ENCODE results near the gene PTGIR.
A peak's percentile ranks its signal among the peaks of the same experiment; 100 is the strongest.
"Not testable (repeated sequence)": the region's sequence is repeated elsewhere in the genome, so short reads cannot be mapped to it uniquely, and the experiment has no call there.

Gene PTGIR

GRCh38 chr19:46639358-46640182, 14.7 kb upstream of the PTGIR start:
- no peak for DNase-seq (ENCODE audit: low spot score)

- DNase-seq (ENCODE audit: low spot score), result no peak
These were observed 12.3 kb upstream of the PTGIR start for GRCh38 chr19:46637224-46637623.

DNA sequence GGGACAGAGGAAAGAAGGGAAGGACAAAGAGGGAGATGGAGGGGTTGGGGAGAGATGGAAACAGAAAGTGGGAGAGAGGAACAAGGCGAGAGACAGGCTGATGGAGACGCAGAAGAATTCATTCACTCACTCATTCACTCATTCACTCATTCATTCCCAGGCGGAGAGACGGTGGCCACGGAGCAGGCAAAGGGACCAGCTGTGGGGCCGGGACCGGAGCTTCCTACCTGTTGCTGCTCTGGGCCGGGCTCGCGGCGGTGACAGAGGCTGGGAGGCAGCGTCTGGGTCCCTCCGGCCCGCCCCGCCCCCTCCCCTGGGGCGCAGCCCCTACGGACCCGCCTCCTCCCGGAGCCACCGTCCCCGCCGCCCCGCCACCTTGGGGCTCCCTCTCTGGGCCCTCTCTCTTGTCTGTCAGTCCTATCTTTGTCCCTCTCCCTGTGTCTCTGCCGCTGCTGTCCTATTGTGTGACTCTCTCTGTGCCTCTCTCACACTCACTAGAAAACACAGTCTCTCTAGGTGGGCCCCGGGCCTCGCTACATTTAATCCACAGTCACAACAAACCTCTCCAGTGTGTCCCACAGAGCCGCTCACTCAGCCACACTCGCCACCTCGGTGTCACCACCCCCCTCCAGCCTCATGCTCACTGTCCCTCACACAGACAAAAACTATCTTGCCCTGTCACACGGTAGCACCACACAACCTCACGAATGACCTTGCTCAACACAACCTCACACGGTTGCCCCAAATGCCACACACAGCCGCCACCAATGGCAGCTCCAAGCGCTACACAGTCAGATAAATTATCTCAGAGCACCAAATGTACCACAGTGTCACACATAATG, 11.3 kb upstream of the PTGIR start, which contains the start of gene GNG8:
TSS of gene GNG8 (minus strand) at position 283 of the 842 bp plus-strand sequence. CDS start 1,520 bp downstream, outside the sequence.
- DNase-seq (ENCODE audit: low spot score), result no peak

DNA sequence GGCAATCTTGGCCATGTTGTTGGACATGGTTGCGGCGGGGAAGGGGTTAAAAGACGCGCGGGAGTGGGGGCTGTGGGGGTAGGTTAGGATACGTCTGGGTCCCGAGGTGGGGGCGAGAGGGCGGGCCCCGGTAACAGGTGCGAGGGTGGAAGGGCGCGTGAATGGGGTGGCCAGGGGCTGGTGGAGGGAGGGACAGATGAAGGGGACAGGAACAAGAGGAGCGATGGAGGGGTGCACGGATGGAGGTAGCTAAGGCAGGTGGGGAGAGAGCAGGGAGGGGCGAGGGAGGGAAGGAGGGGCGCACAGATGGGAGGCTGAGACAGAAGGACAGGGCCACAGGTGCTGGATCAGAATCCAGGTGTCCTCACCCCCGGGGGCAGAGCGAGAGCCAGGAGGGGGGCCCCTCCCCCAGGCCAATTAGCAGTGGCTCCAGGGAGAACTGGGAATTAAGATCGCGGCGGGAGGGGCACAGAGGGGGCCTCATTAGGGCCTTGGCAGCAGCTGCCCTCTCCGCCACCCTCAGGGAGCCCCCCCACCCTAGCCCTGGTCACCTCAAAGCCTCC, 9.8 kb upstream of the PTGIR start:
- DNase-seq (ENCODE audit: low spot score), result no peak

GRCh38 chr19:46634045-46634655, 9.3 kb upstream of the PTGIR start:
- peak; percentile 96 for DNase-seq (ENCODE audit: low spot score)

- DNase-seq (ENCODE audit: low spot score), result no peak
These were observed 8.2 kb upstream of the PTGIR start for GRCh38 chr19:46633130-46633529.

- DNase-seq (ENCODE audit: low spot score), result no peak
These were observed 6.6 kb upstream of the PTGIR start for GRCh38 chr19:46631481-46631880.

DNA sequence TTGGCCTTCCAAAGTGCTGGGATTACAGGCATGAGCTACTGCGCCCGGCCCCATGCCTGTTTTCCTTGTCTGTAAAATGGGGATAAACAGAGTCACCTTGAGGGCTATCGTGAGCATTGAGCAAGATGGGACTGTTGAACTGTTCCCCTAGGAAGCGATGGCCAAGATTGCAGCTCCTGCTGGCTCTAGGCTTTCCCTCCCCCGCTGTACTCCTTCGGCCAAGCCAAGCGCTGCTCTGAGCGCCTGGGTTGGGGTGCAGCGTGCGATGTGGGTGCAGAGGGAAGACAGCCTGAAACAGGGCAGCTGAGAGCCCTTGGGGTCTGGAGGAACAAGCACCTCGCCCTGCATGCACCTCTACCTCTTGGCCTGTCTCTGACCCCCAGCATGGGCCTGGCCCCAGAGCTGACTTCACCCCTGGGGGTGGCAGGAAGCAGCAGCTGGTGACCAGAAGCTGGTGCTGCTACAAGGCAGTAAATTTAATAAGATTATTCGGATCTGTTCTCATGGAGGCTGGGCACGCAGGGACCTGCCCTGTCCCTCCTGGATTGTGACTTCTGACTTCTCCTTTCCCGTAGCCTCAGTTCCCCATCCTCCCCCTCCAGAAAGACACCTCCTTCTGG, 5.8 kb upstream of the PTGIR start:
- DNase-seq (ENCODE audit: low spot score), result no peak

DNA sequence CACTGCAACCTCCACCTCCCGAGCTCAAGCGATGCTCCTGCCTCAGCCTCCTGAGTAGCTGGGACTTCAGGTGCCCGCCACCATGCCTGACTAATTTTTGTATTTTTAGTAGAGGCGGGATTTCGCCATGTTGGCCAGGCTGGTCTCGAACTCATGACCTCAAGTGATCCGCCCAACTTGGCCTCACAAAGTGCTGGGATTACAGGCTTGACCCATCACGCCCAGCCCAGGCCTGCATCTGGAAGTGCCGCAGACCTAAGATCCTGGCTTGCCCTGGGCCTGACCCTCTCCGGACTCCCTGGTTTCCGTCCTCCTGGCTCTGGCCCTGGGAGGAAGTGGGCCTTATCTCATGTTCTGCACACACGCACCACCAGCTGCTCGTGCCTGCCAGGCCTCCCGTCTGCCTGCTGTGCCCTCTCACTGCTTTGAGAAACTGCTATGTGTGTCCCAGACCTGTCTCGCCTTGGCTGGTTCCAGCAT, 4.7 kb upstream of the PTGIR start:
- no peak for DNase-seq (ENCODE audit: low spot score)

GRCh38 chr19:46628970-46629369, 4.1 kb upstream of the PTGIR start:
- not testable (repeated sequence) for DNase-seq (ENCODE audit: low spot score)

DNA sequence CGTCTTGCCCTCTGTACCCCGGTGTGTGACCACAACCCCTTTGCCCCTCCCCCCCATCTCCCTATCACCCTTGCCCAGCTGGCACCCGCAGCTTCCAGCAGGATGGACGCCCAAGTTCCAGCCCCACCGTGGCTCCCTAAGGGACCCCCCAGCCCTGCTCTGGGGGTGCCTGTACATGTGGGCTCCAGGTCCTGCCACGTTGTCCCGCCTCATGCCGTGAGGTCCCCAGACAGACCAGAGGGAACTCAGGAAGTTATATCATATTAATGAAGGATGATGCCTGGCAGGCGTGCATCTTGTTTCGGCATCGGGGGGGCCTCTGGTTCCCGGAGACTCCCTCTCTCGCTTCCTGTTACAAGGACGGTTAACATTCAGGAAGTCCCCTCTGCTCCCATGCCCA, 1.6 kb upstream of the PTGIR start:
- DNase-seq (ENCODE audit: low spot score), result no peak

- DNase-seq (ENCODE audit: low spot score), result no peak
These were observed 842 bp upstream of the PTGIR start for GRCh38 chr19:46625731-46626130.

DNA sequence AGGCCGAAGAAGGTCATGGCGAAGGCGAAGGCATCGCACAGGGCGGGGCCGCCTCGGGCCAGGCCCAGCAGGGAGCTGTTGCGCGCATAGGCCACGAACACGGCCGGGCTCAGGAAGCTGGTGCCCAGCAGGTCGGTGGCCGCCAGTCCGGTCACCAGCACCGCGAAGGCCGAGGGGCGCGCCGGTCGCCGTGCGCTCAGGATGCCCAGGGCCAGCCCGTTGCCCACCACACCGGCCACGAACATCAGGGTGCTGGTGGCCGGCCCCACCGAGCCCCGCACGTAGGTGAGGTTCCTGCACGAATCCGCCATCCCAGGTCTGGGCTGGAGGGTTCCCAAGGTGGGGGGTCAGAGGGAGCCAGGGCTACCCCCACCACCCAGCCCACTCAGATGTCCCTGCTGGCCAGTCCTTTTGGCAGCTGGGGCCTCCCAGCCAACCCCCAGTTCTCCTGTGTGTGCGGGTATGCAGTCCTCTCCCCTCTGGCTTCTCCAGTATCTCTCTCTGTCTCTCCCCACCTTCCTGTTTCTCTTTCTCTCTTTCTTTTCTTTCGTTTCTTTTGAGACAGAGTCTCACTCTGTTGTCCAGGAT, 880 bp downstream of the PTGIR start:
- no peak for DNase-seq (ENCODE audit: low spot score)

GRCh38 chr19:46622118-46622446, 2.8 kb downstream of the PTGIR start:
- DNase-seq (ENCODE audit: low spot score), result no peak

- DNase-seq (ENCODE audit: low spot score), result no peak
These were observed 3.4 kb downstream of the PTGIR start for GRCh38 chr19:46621191-46622117.

DNA sequence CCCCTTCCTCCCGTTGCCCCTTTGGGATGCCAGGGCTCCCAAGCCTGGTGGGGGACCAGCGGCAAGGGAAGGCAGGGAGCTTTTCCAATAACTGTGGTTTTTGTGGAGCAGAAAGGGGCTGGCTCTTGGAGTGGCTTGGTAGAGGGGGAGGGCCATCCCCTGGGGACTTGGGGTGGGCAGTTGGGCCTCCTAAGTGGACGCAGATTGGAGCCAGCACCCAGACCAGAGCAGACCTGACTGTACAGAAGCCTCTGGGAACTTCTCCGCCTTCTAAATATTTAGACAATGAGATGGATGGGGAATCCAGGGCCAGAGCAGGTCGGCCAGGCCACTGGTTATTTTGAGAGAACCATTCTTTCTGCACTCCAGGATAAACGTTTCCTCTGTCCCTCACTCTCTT, 4.2 kb downstream of the PTGIR start:
- DNase-seq (ENCODE audit: low spot score), result no peak

DNA sequence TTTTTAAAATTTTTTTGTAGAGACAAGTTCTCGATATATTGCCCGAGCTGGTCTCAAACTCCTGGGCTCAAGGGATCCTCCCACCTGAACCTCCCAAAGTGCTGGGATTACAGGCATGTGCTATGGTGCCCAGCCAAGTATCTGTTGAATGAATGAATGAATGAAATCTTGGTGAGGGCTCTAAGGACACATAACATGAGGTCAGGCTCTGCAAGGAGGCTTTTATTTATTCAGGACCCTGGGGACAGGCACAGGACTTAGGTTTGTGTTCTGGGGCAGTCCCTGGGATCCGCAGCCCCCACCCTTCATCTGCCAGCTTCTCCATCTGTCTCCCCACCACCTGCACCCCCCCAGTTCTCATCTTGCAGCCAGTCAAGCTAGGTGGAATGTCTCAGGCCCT, 4.6 kb downstream of the PTGIR start:
- DNase-seq (ENCODE audit: low spot score), result no peak

DNA sequence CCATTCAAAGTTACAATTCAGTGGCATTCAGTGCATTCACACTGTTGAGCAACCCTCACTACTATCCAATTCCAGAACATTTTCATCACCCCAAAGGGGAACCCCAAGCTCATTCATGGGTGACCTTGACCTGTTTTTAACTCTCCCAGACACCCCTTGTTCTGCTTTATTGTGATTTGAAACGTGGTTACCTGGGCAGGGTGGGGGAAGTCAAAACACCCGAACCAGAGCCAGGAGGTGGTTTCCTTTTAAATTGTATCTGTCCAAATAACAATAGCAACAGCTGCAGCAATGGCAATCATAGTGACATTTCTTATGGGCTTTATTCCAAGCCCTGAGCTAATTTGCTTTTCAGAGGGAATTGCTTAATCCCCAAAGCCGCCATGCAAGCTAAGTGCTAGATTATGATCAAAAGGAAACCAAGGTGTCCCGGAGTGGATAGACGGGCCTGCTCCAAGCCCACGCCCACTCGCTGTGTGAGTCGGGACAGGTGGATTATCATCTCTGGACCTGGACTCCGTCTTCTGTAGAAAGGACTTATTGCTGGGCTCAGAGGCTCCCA, 6.1 kb downstream of the PTGIR start:
- DNase-seq (ENCODE audit: low spot score), result no peak

DNA sequence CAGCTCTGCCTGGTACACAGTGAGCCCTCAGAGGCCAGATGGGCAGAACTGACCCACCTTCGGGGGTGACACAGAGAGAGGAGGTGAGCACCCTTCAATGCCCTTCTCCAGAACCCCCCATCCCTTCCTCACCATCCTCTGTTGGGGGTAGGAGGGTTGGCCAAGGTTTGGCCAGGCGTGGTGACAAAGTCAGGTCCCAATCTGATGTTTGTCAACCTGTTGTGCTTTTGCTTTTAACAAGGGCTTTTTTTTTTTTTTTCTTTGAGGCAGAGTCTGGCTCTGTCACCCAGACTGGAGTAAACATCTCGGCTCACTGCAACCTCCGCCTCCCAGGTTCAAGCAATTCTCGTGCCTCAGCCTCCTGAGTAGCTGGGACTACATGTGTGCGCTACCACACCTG, 7.3 kb downstream of the PTGIR start:
- DNase-seq (ENCODE audit: low spot score), result no peak
